Measurements from ENCODE around the gene CLPTM1L.
"Not testable (repeated sequence)": the region's sequence is repeated elsewhere in the genome, so short reads cannot be mapped to it uniquely, and the experiment has no call there.

Gene CLPTM1L

DNA sequence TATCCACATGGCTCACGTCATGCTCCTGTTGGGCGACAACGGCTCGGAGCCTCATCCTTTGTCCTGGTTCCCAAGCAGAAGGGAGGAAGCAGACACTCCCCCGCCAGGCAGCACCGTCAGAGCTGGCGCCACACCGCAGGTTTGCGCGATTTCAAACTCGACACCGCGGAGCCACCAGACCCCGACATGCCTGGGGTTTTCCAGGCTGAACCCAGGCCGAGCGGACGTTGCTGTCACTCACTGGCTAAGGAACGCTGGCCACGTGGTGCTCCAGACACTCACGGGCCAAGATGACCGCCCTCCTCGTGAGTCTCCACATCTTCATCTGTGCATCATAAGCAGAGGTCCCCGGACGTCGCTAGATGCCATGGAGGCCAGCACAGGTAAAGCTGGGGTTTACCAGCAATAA lies 59.0 kb downstream of the CLPTM1L start:
- no peak for DNase-seq

DNA sequence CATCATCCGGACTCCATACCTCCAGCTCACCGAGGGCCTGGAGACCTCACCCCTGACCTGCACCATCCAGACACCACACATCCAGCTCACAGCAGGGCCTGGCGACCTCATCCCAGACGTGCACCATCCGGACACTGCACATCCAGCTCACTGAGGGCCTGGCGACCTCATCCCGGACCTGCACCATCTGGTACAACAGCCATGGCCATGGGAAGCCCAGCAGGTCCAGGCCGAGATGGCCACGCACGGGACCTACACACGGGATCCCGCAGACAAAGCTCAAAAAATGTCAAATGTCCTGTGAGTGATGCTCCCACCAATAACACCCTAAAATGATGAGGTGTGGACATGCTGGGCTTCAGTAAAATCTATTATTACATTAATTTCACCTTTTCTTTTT lies 59.8 kb downstream of the CLPTM1L start:
- DNase-seq: no peak

- DNase-seq: not testable (repeated sequence)
Observed at GRCh38 chr5:1284336-1284970, 60.4 kb downstream of the CLPTM1L start.

DNA sequence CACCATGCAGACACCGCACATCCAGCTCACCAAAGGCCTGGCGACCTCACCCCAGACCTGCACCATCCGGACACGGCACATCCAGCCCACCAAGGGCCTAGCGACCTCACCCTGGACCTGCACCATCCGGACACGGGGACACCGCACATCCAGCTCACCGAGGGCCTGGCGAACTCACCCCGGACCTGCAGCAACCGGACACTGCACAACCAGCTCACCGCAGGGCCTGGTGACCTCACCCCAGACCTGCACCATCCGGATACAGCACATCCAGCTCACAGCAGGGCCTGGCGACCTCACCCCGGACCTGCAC lies 61.2 kb downstream of the CLPTM1L start:
- not testable (repeated sequence) for DNase-seq

GRCh38 chr5:1282993-1283728 lies 61.7 kb downstream of the CLPTM1L start:
- DNase-seq: not testable (repeated sequence)

GRCh38 chr5:1282131-1282992 lies 62.5 kb downstream of the CLPTM1L start:
- DNase-seq: no peak

- no peak for DNase-seq
Observed at GRCh38 chr5:1281038-1281882, 63.6 kb downstream of the CLPTM1L start.

DNA sequence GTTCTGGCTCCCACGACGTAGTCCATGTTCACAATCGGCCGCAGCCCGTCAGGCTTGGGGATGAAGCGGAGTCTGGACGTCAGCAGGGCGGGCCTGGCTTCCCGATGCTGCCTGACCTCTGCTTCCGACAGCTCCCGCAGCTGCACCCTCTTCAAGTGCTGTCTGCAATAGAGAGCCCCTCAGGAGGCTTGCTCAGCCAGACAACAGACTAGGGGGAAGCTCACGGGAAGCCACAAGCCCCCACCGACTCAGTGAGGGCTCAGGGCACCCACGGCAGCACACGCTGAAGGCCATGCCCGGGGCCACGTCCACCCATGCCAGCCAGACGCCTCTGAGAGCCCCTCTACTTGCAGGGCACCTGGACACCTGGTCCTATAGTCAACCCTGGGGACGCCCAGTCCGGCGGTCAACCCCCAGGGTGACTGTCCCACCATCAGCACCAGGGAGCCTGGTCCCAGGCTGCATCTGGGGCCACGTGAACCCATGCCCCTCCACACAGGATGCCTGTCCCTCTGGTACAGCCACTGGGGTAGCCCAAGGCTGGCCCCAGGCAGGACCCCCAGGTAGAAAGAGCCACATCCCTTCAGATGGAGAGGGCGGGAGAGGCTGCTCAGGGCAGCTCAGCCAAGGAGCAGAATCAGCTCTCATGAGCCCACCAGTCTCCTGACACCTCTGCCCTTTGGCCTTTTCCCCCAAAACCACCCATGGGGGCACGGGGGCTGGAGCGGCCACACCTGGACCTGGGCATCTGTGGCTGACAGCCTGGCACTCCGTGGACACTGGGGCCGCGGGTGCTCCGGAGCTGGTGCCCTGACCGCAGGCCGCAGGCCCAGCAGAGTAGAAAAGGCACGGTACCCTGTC lies 64.5 kb downstream of the CLPTM1L start:
- DNase-seq: no peak

DNA sequence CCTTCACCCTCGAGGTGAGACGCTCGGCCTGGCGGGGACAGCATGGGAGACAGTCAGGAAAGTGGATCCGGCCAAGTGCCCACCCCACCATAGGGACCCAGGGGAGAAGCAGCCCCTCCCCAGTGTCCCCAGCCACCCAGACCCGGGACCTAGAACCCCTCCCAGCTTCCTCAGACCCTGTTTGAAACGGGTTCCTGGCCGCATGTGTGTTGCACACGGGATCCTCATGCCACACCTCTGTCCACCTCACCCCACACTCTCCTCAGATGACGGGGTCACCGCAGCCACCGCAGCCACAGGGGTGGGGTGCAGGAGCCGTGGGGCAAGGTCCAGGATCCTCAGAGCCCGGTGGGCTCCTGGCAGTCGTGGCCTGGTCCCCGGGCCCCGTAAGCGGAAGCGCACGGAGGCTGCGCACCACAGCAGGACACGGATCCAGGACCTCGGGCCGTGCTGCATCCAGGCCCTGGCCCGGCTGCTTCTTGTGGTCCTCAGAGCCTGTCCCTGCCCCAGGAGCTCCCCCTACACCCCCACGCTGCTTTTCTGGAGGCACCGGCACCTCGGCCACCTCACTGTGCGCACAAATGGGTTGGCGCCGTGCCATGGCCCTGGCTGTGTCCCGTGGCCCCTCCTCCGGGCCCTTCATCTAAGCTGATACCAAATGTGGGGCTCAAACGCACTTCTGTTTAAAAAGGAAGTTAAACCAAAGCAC lies 65.3 kb downstream of the CLPTM1L start:
- DNase-seq: no peak

- DNase-seq: no peak
Observed at GRCh38 chr5:1278656-1279442, 66.0 kb downstream of the CLPTM1L start.

- DNase-seq: no peak
Observed at GRCh38 chr5:1278216-1278615, 66.7 kb downstream of the CLPTM1L start.

GRCh38 chr5:1277781-1278180 lies 67.1 kb downstream of the CLPTM1L start:
- DNase-seq: no peak

DNA sequence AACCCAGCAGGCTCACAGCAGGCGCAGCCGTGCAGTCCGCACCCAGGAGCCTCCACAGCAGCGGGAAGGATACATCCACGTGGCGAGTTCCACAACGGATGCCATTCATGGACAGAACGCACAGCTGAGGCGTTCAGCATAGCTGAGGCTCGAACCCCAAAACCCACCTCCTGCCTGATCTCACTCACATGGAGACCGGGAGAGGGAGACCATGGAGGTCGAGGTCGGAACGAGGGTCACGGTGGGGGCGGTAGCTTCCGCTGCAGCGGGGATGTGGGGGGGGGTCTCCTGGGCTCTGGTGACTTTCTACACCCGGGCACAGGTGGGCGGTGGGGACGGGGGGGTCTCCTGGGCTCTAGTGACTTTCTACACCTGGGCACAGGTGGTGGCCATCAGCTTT lies 67.6 kb downstream of the CLPTM1L start:
- DNase-seq: no peak

DNA sequence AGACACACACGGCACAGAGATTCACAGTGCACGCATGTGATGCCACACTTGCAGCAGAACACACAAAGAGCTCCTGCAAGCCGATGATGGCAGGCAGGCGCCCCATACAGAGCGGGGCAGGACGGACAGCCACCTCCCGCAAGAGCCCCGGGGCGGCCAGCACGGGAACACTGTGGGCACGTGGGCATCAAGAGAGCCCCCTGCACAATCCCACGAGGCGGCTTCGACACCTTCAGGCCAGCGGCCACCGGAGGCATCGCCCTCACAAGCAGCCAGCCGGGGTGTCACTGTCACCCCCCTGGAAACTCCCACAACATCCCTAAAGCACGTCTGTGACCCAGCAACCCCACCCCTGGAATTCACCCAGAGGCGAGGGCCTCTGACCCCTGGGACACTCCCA lies 68.0 kb downstream of the CLPTM1L start:
- no peak for DNase-seq

DNA sequence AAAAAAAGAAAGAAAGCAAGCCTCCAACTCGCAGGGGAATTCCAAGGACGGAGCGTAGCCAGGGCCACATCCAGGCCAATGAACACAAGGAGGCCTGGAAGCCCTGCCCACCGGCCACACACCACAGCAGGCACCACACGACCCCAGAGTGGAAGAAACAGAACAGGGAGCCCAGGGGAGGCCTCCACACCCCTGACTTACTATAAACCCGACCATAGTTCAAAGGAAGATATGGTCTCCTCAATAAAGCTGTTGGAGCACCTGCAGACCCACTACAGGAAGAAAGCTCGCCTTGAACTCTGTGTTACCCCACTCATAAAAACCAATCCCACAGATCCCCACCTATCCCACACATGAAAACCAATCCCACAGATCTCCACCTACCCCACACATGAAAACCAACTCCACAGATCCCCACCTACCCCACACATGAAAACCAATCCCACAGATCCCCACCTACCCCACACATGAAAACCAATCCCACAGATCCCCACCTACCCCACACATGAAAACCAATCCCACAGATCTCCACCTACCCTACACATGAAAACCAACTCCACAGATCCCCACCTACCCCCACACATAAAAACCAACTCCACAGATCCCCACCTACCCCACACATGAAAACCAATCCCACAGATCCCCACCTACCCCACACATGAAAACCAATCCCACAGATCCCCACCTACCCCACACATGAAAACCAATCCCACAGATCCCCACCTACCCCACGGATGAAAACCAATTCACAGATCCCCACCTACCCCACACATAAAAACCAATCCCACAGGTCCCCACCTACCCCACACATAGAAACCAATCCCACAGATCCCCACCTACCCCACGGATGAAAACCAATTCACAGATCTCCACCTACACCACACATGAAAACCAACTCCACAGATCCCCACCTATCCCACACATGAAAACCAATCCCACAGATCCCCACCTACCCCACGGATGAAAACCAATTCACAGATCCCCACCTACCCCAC lies 69.2 kb downstream of the CLPTM1L start:
- DNase-seq: not testable (repeated sequence)

- no peak for DNase-seq
Observed at GRCh38 chr5:1274471-1274870, 70.4 kb downstream of the CLPTM1L start.

DNA sequence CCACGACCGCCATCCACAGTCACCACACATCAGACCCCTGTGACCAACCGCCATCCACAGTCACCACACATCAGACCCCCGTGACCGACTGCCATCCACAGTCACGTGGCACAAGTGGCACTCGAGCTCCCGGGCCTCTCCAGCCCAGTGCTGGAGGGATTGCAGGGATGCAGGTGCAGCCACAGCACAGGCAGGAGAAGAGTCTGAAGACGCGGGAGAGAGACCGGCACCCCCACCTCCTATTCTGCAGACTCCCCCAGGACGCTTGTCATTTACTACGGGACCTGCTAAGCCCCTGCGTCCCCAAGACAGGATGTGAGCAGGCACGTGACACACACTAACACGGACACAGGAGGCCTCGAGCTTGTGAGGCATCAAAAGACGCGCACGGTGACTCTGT lies 71.2 kb downstream of the CLPTM1L start:
- DNase-seq: no peak

DNA sequence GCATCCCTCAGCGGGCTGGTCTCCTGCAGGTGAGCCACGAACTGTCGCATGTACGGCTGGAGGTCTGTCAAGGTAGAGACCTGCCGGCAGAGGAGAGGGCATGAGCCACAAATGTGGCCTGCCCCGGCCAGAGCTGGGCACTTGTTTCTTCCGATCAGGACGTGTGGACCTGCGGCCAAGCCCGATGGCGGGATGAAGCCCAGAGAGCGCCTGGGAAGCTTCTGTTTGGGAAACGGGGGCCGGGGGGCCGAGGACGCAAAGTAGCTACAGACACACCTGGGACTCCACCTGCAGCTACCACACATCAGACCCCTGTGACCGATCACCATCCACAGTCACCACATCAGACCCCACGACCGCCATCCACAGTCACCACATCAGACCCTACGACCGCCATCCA lies 72.7 kb downstream of the CLPTM1L start:
- no peak for DNase-seq
